Type B pancreatic cell (in vitro differentiated cells): Measurements from ENCODE around the gene RAB15. TPM values are rescaled to one million over a fixed set of nuclear protein-coding genes. Genes with fewer than 3 reads are reported as not detected.

Experiments used
- DNase-seq: peaks from one replicate; pipeline ENCODE4 v3.0.0; 2021; ENCODE audit warnings: mixed read lengths; ENCODE audit not compliant: unreplicated experiment; ENCODE audit errors: extremely low spot score
- H3K27ac Mint-ChIP-seq: 2 replicates; pipeline ENCODE4 v1.8.0; 2021; ENCODE audit warnings: mild to moderate bottlenecking, mixed read lengths
- H3K27me3 Mint-ChIP-seq: 2 replicates; pipeline ENCODE4 v1.8.0; 2021; ENCODE audit warnings: mixed read lengths
- H3K36me3 Mint-ChIP-seq: 2 replicates; pipeline ENCODE4 v1.8.0; 2021; ENCODE audit warnings: mixed read lengths
- H3K4me1 Mint-ChIP-seq: one replicate; pipeline ENCODE4 v1.8.0; 2021; ENCODE audit warnings: mixed read lengths; ENCODE audit not compliant: unreplicated experiment
- H3K4me3 Mint-ChIP-seq: 2 replicates; pipeline ENCODE4 v1.8.0; 2021; ENCODE audit warnings: mild to moderate bottlenecking, mixed read lengths
- H3K9me3 Mint-ChIP-seq: 2 replicates; pipeline ENCODE4 v1.8.0; 2021; ENCODE audit warnings: mixed read lengths
- CTCF ChIP-seq: fragments of 200-600 bp; sonication (generic); conservative IDR thresholded peaks from 2 replicates; pipeline ENCODE4 v1.5.0; 2021; ENCODE audit warnings: antibody characterized with exemption, mild to moderate bottlenecking
- total RNA-seq: library from RNA; stranded (reverse); gene quantifications from 2 replicates; pipeline ENCODE4 v1.2.1, GENCODE V29; 2021; ENCODE audit warnings: low replicate concordance

RAB15 gene
- total RNA-seq, 1 donor from 2014 or later, result 31.4 TPM

DNA sequence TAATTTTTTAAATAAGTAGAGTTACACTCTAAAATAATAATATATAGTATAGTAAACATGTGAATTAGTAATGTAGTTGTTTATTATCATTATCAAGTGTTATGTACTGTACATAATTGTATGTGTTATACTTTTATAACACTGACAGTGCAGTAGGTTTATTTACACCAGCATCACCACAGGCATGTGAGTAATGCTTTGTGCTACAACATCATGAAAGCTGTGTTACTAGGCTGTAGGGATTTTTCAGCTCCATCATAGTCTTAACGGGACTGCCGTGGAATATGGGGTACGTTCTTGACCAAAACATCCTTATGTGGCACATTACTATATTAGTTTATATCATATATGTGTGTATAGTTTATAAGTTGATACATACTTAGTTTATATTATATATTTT, 23.2 kb upstream of the RAB15 start:
- Mint-ChIP-seq H3K9me3 (no peaks in the 10 kb centered on the region), H3K4me3 (no peak overlapping the region), H3K4me1 (peaks cover 12% of the 10 kb centered on the region), H3K27me3 (no peaks in the 10 kb centered on the region), H3K36me3 (peaks cover 3% of the 10 kb centered on the region), H3K27ac (no peak overlapping the region)
- DNase-seq, result no peak
- no peak for TF ChIP-seq CTCF

GRCh38 chr14:64994540-64994939, 22.4 kb upstream of the RAB15 start:
- no peak overlapping the region for H3K27ac Mint-ChIP-seq
- DNase-seq, result no peak
- no peaks in the 10 kb centered on the region for H3K9me3 Mint-ChIP-seq
- peaks cover 17% of the 10 kb centered on the region for H3K4me1 Mint-ChIP-seq
- peaks cover 8% of the 10 kb centered on the region for H3K36me3 Mint-ChIP-seq
- TF ChIP-seq CTCF, result no peak
- H3K27me3 Mint-ChIP-seq, result no peaks in the 10 kb centered on the region
- no peak overlapping the region for H3K4me3 Mint-ChIP-seq

GRCh38 chr14:64993266-64993930, 21.3 kb upstream of the RAB15 start:
- H3K4me1 Mint-ChIP-seq, result peaks cover 21% of the 10 kb centered on the region
- no peaks in the 10 kb centered on the region for H3K9me3 Mint-ChIP-seq
- H3K36me3 Mint-ChIP-seq, result peaks cover 13% of the 10 kb centered on the region
- H3K27ac Mint-ChIP-seq, result no peak overlapping the region
- no peak overlapping the region for H3K4me3 Mint-ChIP-seq
- no peak for TF ChIP-seq CTCF
- no peaks in the 10 kb centered on the region for H3K27me3 Mint-ChIP-seq
- no peak for DNase-seq

- Mint-ChIP-seq H3K27me3 (no peaks in the 10 kb centered on the region), H3K36me3 (peaks cover 13% of the 10 kb centered on the region)
These were observed 20.3 kb upstream of the RAB15 start for GRCh38 chr14:64992328-64992885.

DNA sequence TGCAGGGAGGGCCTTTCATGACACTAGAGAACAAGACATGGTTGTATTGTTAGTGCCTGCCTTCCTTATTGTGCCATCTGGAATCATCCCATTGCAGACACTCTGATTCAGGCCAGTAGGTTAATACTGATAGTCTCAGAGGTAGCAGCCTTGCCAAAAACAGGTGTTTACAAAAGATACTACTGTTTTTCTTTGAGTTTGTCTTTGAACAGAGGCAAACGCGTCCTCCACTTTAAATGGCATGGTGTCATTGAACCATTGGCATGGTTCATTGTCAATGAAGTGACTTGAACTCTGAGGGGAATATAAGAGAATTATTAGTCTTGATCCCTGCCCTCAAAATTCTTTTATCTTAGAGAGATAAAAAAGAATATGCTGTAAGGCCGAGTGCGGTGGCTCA, 18.8 kb upstream of the RAB15 start:
- Mint-ChIP-seq H3K36me3 (peaks cover 10% of the 10 kb centered on the region), H3K27me3 (peaks cover 2% of the 10 kb centered on the region), H3K4me3 (no peak overlapping the region), H3K27ac (no peak overlapping the region), H3K9me3 (no peaks in the 10 kb centered on the region), H3K4me1 (peaks cover 14% of the 10 kb centered on the region)
- no peak for DNase-seq
- TF ChIP-seq CTCF, result no peak

More at GRCh38 chr14:64992328-64992885, 20.3 kb upstream of the RAB15 start:
- Mint-ChIP-seq H3K9me3 (no peaks in the 10 kb centered on the region), H3K4me3 (no peak overlapping the region), H3K4me1 (peaks cover 21% of the 10 kb centered on the region), H3K27ac (no peak overlapping the region)
- no peak for DNase-seq
- no peak for TF ChIP-seq CTCF
